ENCODE results near the gene HOMER2.
"Not testable (repeated sequence)": the region's sequence is repeated elsewhere in the genome, so short reads cannot be mapped to it uniquely, and the experiment has no call there.

The HOMER2 gene

DNA sequence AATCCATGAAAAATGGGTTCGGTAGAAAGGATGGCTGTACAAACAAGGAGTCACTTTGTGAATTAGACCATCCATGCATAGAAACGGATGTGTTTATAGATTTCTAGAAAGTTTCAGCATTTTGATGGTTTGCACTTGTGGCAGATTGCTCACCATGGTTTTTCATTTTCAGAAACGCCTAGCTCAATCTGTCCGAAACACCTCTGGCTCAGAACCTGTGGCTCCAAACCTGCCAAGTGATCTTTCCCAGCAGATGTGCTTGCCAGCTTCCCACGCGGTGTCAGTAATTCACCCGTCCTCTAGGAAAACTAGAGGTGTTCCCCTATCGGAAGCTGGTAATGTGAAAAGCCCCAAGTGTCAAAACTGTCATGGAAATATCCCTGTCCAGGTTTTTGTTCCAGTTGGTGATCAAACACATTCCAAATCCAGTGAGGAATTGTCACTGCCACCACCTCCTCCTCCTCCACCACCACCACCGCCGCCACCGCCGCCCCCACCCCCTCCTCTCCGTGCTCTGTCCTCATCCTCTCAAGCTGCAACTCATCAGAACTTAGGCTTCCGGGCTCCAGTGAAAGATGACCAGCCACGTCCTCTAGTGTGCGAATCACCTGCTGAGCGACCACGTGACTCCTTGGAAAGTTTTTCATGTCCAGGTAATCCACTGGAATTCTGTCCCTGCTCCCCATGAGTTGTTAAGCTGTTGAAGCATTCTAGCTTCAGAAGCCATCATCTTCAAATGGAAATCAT, 121.9 kb downstream of the HOMER2 start:
- H3K27me3 ChIP-seq (ENCODE audit: insufficient read depth, poor library complexity, severe bottlenecking): no peaks in the 10 kb centered on the region
- DNase-seq (ENCODE audit: low spot score) (no peak), ATAC-seq (ENCODE audit: low read depth) (no peak)
- no peak overlapping the region for H3K4me3 ChIP-seq (ENCODE audit: severe bottlenecking)
- TF ChIP-seq, protein P1, sequence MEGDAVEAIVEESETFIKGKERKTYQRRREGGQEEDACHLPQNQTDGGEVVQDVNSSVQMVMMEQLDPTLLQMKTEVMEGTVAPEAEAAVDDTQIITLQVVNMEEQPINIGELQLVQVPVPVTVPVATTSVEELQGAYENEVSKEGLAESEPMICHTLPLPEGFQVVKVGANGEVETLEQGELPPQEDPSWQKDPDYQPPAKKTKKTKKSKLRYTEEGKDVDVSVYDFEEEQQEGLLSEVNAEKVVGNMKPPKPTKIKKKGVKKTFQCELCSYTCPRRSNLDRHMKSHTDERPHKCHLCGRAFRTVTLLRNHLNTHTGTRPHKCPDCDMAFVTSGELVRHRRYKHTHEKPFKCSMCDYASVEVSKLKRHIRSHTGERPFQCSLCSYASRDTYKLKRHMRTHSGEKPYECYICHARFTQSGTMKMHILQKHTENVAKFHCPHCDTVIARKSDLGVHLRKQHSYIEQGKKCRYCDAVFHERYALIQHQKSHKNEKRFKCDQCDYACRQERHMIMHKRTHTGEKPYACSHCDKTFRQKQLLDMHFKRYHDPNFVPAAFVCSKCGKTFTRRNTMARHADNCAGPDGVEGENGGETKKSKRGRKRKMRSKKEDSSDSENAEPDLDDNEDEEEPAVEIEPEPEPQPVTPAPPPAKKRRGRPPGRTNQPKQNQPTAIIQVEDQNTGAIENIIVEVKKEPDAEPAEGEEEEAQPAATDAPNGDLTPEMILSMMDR (IDR thresholded peaks at IDR 0.05; ENCODE audit: poor library complexity, severe bottlenecking): no peak
- H3K27ac ChIP-seq (ENCODE audit: poor library complexity, severe bottlenecking): peak overlapping the region; percentile 99
- no peaks in the 10 kb centered on the region for H3K9me3 ChIP-seq (ENCODE audit: severe bottlenecking)
- peaks cover 30% of the 10 kb centered on the region for H3K4me1 ChIP-seq (ENCODE audit: insufficient read depth, poor library complexity, severe bottlenecking)
- peaks cover 91% of the 10 kb centered on the region for H3K36me3 ChIP-seq (ENCODE audit: low read depth)

DNA sequence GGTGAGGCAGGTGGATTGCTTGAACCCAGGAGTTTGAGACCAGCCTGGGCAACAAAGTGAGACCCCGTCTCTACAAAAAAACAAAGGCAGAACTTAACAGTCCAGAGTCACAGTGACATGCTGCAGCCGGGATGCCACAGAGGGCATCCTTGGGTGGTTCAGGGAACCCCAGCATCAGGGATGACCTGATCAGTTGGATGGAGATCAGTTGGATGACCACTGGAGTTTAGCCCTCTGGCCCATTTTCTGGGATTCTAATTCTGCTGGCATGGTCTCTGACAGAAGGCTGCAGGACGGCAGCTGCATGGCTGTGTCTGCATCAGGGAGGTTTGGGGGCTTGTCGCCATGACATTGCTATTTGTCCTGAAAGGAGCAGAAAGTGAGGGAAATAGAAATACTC, 123.3 kb downstream of the HOMER2 start:
- H3K9me3 ChIP-seq (ENCODE audit: severe bottlenecking): no peaks in the 10 kb centered on the region
- peaks cover 91% of the 10 kb centered on the region for H3K36me3 ChIP-seq (ENCODE audit: low read depth)
- no peak for DNase-seq (ENCODE audit: low spot score)
- ATAC-seq (ENCODE audit: low read depth): no peak
- H3K27ac ChIP-seq (ENCODE audit: poor library complexity, severe bottlenecking): no peak overlapping the region
- H3K4me3 ChIP-seq (ENCODE audit: severe bottlenecking): no peak overlapping the region
- TF ChIP-seq, protein P1 (IDR thresholded peaks at IDR 0.05; ENCODE audit: poor library complexity, severe bottlenecking): no peak
- H3K4me1 ChIP-seq (ENCODE audit: insufficient read depth, poor library complexity, severe bottlenecking): peaks cover 30% of the 10 kb centered on the region
- no peaks in the 10 kb centered on the region for H3K27me3 ChIP-seq (ENCODE audit: insufficient read depth, poor library complexity, severe bottlenecking)

DNA sequence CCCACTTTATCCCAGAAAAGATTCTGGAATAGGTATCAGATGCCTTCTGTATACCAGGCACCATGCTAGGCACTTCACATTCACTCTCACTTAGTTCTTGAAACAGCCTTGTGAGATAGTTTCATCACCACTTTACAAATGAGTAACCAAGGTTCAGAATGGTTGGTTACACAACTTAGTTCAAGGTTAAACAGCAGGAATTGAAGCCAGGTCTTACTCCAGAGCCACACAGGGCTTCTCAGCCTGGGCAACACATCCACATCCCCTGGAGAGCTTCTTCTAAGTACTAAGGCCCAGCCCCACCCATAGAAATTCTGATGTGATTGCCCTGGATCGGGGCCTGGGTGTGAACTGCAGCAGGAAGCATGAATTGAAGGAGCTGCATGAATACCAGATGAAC, 124.4 kb downstream of the HOMER2 start:
- Histone ChIP-seq H3K4me3 (ENCODE audit: severe bottlenecking) (no peak overlapping the region), H3K4me1 (ENCODE audit: insufficient read depth, poor library complexity, severe bottlenecking) (peaks cover 21% of the 10 kb centered on the region), H3K9me3 (ENCODE audit: severe bottlenecking) (no peaks in the 10 kb centered on the region), H3K27ac (ENCODE audit: poor library complexity, severe bottlenecking) (no peak overlapping the region), H3K27me3 (ENCODE audit: insufficient read depth, poor library complexity, severe bottlenecking) (no peaks in the 10 kb centered on the region), H3K36me3 (ENCODE audit: low read depth) (peaks cover 91% of the 10 kb centered on the region)
- TF ChIP-seq, protein P1 (IDR thresholded peaks at IDR 0.05; ENCODE audit: poor library complexity, severe bottlenecking): no peak
- ATAC-seq (ENCODE audit: low read depth) (no peak), DNase-seq (ENCODE audit: low spot score) (no peak)

DNA sequence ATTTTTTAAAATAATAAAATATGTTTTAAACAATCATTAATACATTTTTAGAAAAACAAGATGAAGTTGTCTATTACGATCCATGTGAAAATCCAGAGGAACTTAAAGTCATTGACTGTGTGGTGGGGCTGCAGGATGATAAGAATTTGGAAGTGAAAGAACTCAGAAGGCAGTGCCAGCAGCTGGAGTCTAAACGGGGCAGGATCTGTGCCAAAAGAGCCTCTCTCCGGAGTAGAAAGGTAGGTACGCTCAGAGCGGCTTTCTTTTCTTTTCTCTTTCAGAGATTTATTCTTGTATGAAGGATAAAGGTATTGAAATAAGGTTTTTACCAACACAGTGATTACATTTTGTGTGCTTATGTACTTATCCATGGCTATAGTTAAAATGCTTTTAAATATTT, 129.5 kb downstream of the HOMER2 start:
- no peak for DNase-seq (ENCODE audit: low spot score)
- ATAC-seq (ENCODE audit: low read depth): no peak
- Histone ChIP-seq H3K27ac (ENCODE audit: poor library complexity, severe bottlenecking) (no peak overlapping the region), H3K4me3 (ENCODE audit: severe bottlenecking) (no peak overlapping the region), H3K9me3 (ENCODE audit: severe bottlenecking) (no peaks in the 10 kb centered on the region), H3K27me3 (ENCODE audit: insufficient read depth, poor library complexity, severe bottlenecking) (no peaks in the 10 kb centered on the region), H3K36me3 (ENCODE audit: low read depth) (peaks cover 98% of the 10 kb centered on the region), H3K4me1 (ENCODE audit: insufficient read depth, poor library complexity, severe bottlenecking) (no peaks in the 10 kb centered on the region)
- TF ChIP-seq, protein P1 (IDR thresholded peaks at IDR 0.05; ENCODE audit: poor library complexity, severe bottlenecking): no peak

DNA sequence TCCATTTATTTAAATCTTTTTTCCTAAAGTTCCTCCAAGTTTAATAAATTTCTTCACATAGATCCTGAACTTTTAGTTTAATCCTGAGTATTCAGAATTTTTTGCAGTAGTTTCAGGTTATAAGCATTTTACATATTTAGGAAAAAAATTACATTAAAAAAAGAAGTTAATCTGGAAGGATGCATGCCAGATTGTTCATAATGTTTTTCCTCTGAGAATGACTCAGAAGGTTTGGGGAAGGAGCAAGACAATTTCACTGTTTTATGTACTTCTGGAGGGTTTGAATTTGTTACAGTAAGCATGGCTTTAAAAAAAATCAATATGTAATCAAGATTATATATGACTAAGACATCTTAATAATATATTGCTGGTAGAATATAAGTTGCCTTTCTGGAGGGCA, 130.7 kb downstream of the HOMER2 start:
- peaks cover 98% of the 10 kb centered on the region for H3K36me3 ChIP-seq (ENCODE audit: low read depth)
- H3K9me3 ChIP-seq (ENCODE audit: severe bottlenecking); H3K27ac ChIP-seq (ENCODE audit: poor library complexity, severe bottlenecking); H3K4me3 ChIP-seq (ENCODE audit: severe bottlenecking); H3K4me1 ChIP-seq (ENCODE audit: insufficient read depth, poor library complexity, severe bottlenecking); H3K27me3 ChIP-seq (ENCODE audit: insufficient read depth, poor library complexity, severe bottlenecking); ATAC-seq (ENCODE audit: low read depth); DNase-seq (ENCODE audit: low spot score): not testable (repeated sequence)

DNA sequence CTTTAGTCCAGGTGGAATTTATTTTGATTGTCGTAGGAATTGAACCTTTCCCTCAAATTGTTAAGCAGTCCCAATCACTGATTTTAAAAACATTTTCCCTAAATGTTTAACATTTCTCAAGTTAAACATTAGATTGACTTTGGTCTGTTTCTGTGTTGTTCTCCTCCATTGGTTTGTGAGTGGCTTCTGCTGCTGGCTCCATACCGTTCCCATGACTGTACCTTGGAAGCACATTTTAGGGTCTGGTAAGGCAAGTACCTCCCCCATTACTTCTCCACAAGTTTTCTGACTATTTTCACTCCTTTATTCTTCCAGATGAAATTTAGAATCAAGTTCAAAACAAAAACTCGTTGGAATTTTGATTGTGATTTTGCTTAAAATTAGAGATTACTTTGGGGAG, 131.1 kb downstream of the HOMER2 start:
- H3K27me3 ChIP-seq (ENCODE audit: insufficient read depth, poor library complexity, severe bottlenecking); H3K4me1 ChIP-seq (ENCODE audit: insufficient read depth, poor library complexity, severe bottlenecking); H3K9me3 ChIP-seq (ENCODE audit: severe bottlenecking); ATAC-seq (ENCODE audit: low read depth); H3K4me3 ChIP-seq (ENCODE audit: severe bottlenecking); DNase-seq (ENCODE audit: low spot score); H3K27ac ChIP-seq (ENCODE audit: poor library complexity, severe bottlenecking): not testable (repeated sequence)
- peaks cover 98% of the 10 kb centered on the region for H3K36me3 ChIP-seq (ENCODE audit: low read depth)

Data from RWPE2 (cell line).